GM23338 (cell line): ENCODE measurements around the gene PITPNC1. TPM values are rescaled to one million over a fixed set of nuclear protein-coding genes. Genes with fewer than 3 reads are reported as not detected.
"Not testable (repeated sequence)": the region's sequence is repeated elsewhere in the genome, so short reads cannot be mapped to it uniquely, and the experiment has no call there.

Experiments used
- ATAC-seq: fragments of 200-7000 bp; cut with Tn5 transposase; 3 replicates; pipeline ENCODE4 v1.9.1; 2020
- DNase-seq: peaks from one replicate; pipeline ENCODE4 v3.0.0-alpha.2; 2015; ENCODE audit warnings: low spot score
- H2AFZ ChIP-seq: fragments of 200-600 bp; sonication (generic); 2 replicates; pipeline ENCODE4 v1.8.0; 2016; ENCODE audit warnings: antibody characterized with exemption, mild to moderate bottlenecking, moderate library complexity
- H3F3A ChIP-seq: fragments of 200-600 bp; sonication (generic); replicated peaks from 2 replicates; pipeline ENCODE4 v1.8.0; 2017; ENCODE audit warnings: antibody characterized with exemption, mixed run types, low read depth
- H3K27ac ChIP-seq: fragments of 200-600 bp; sonication (generic); 2 replicates; pipeline ENCODE4 v1.6.1; 2016; ENCODE audit warnings: low read depth
- H3K27me3 ChIP-seq: fragments of 200-600 bp; sonication (generic); 2 replicates; pipeline ENCODE4 v1.8.0; 2016; ENCODE audit warnings: mild to moderate bottlenecking, mixed run types, moderate library complexity; ENCODE audit not compliant: insufficient read depth
- H3K36me3 ChIP-seq: fragments of 200-600 bp; sonication (generic); 2 replicates; pipeline ENCODE4 v1.8.0; 2016; ENCODE audit warnings: mild to moderate bottlenecking; ENCODE audit not compliant: insufficient read depth
- H3K4me1 ChIP-seq: fragments of 200-600 bp; sonication (generic); 2 replicates; pipeline ENCODE4 v1.8.0; 2016; ENCODE audit warnings: mild to moderate bottlenecking, moderate library complexity; ENCODE audit not compliant: insufficient read depth
- H3K4me2 ChIP-seq: fragments of 200-600 bp; sonication (generic); 2 replicates; pipeline ENCODE4 v1.7.1; 2017; ENCODE audit warnings: mixed run types
- H3K4me3 ChIP-seq: fragments of 200-600 bp; sonication (generic); 2 replicates; pipeline ENCODE4 v1.6.1; 2016; ENCODE audit warnings: mixed run types
- H3K79me2 ChIP-seq: fragments of 200-600 bp; sonication (generic); replicated peaks from 2 replicates; pipeline ENCODE4 v1.8.0; 2017; ENCODE audit warnings: mild to moderate bottlenecking; ENCODE audit not compliant: insufficient read depth
- H3K9me2 ChIP-seq: fragments of 200-600 bp; sonication (generic); 2 replicates; pipeline ENCODE4 v1.8.0; 2017; ENCODE audit not compliant: insufficient read depth
- H4K20me1 ChIP-seq: fragments of 200-600 bp; sonication (generic); replicated peaks from 2 replicates; pipeline ENCODE4 v1.8.0; 2017; ENCODE audit warnings: mild to moderate bottlenecking; ENCODE audit not compliant: insufficient read depth
- H3K27ac Mint-ChIP-seq: 2 replicates; pipeline ENCODE4 v1.8.0; 2020; ENCODE audit warnings: inconsistent platforms, mild to moderate bottlenecking, moderate library complexity, mixed read lengths
- H3K27me3 Mint-ChIP-seq: 3 replicates; pipeline ENCODE4 v1.8.0; 2022; ENCODE audit warnings: low read depth, mild to moderate bottlenecking, moderate library complexity, mixed read lengths, inconsistent platforms; ENCODE audit not compliant: insufficient read depth, poor library complexity
- H3K36me3 Mint-ChIP-seq: 3 replicates; pipeline ENCODE4 v1.8.0; 2021; ENCODE audit warnings: low read depth, mild to moderate bottlenecking, inconsistent platforms, moderate library complexity, mixed read lengths
- H3K4me1 Mint-ChIP-seq: 3 replicates; pipeline ENCODE4 v1.8.0; 2020; ENCODE audit warnings: mild to moderate bottlenecking, inconsistent platforms, mixed read lengths
- H3K4me3 Mint-ChIP-seq: 3 replicates; pipeline ENCODE4 v1.8.0; 2021; ENCODE audit warnings: moderate library complexity, mild to moderate bottlenecking, inconsistent platforms, mixed read lengths
- H3K9me3 Mint-ChIP-seq: 3 replicates; pipeline ENCODE4 v1.8.0; 2020; ENCODE audit warnings: moderate library complexity, mild to moderate bottlenecking, inconsistent platforms, mixed read lengths
- EZH2phosphoT487 ChIP-seq: fragments of 200-600 bp; sonication (generic); IDR thresholded peaks from one replicate; pipeline ENCODE4 v1.8.1; 2018; ENCODE audit warnings: antibody characterized with exemption; ENCODE audit not compliant: unreplicated experiment
- STAT1 ChIP-seq: IDR thresholded peaks from one replicate; pipeline ENCODE4 v1.6.1; 2016; ENCODE audit warnings: antibody characterized with exemption; ENCODE audit not compliant: unreplicated experiment
- ZNF114 ChIP-seq: fragments of 250-450 bp; sonication (Bioruptor Pico); IDR thresholded peaks from 2 replicates; pipeline ENCODE4 v1.5.0; 2020; ENCODE audit warnings: mild to moderate bottlenecking, moderate library complexity
- ZNF331 ChIP-seq: fragments of 250-450 bp; sonication (Bioruptor Pico); IDR thresholded peaks from 2 replicates; pipeline ENCODE4 v1.5.0; 2020; ENCODE audit warnings: low read depth, mild to moderate bottlenecking, moderate library complexity
- polyA plus RNA-seq: library from polyadenylated mRNA; unstranded; fragments of >200 nt; fragmentation: Nextera tagmentation; extraction: Ambion mirVana; gene quantifications from 2 replicates; pipeline ENCODE4 v1.2.1, GENCODE V29; 2016
- total RNA-seq: library from RNA; depleted of rRNA; stranded (reverse); fragments of >200 nt; shearing (Covaris generic); gene quantifications from 2 replicates; pipeline ENCODE4 v1.2.3, GENCODE V29; 2014
- TF ChIP-seq, protein P1 (sequence below): fragments of 250-450 bp; sonication (Bioruptor Pico); IDR thresholded peaks from 2 replicates; pipeline ENCODE4 v1.5.0; 2020; ENCODE audit warnings: mild to moderate bottlenecking, moderate library complexity
- TF ChIP-seq, protein P2 (sequence below), 2 experiments: fragments of 200-600 bp in 1 of 2; sonication (generic) in 1 of 2; conservative IDR thresholded peaks; 2 replicates each; pipeline versions ENCODE4 v1.5.1 to v1.6.1; 2016 to 2017; ENCODE audit warnings: antibody characterized with exemption in 2 of 2, low read depth in 2 of 2, mild to moderate bottlenecking in 2 of 2, moderate library complexity in 1 of 2

PITPNC1 gene
- total and polyA plus RNA-seq, 2 experiments from 2014 or later: 23.0 to 32.6 TPM

DNA sequence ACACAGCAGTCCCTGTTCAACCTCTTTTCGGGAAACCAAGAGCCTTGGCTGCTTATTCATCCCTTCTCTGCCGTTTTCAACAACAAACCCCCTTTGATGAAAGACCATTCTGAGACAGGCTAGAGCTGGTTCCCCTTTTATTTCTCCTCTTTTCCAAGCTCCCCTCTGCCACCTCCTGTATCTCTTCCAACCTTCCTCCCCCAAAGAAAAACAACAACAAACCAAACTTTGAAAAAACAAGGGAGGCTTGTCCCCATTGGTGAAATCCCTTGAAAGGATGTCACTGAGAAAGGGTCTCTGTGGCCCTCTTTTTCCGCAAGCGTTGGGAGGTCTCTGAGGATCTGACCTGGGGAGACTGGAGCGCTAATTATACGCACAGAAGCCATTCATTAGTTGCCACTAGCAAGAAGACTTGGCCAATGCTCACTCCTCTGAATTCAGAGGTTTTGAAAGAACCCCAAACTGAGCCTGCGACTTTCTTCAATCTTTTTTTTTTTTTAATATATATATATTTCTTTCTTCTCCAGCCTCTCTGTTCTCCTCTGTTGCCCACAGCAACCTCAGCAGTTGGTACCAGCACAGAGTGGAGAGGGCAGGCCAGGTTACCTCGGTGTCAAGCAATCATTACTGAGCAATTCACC lies 101.4 kb downstream of the PITPNC1 start:
- H3K9me3 Mint-ChIP-seq: no peaks in the 10 kb centered on the region
- Histone ChIP-seq H3K4me1 (peaks cover 28% of the 10 kb centered on the region), H4K20me1 (peaks cover 4% of the 10 kb centered on the region; the same call in 1 of the 2 replicates), H3K27me3 (no peaks in the 10 kb centered on the region), H3K27ac (peak overlapping the region; percentile 57), H3F3A (peaks cover 4% of the 10 kb centered on the region; the same call in 1 of the 2 replicates), H3K9me2 (no peaks in the 10 kb centered on the region), H3K79me2 (peaks cover 83% of the 10 kb centered on the region), H3K36me3 (no peaks in the 10 kb centered on the region), H3K4me3 (no peak overlapping the region), H3K4me2 (no peak overlapping the region), H2AFZ (no peak overlapping the region)
- H3K27ac Mint-ChIP-seq: peak overlapping the region; percentile 11
- H3K4me3 Mint-ChIP-seq: no peak overlapping the region
- TF ChIP-seq ZNF331 (CRISPR knock-in tag): no peak
- TF ChIP-seq, protein P1, sequence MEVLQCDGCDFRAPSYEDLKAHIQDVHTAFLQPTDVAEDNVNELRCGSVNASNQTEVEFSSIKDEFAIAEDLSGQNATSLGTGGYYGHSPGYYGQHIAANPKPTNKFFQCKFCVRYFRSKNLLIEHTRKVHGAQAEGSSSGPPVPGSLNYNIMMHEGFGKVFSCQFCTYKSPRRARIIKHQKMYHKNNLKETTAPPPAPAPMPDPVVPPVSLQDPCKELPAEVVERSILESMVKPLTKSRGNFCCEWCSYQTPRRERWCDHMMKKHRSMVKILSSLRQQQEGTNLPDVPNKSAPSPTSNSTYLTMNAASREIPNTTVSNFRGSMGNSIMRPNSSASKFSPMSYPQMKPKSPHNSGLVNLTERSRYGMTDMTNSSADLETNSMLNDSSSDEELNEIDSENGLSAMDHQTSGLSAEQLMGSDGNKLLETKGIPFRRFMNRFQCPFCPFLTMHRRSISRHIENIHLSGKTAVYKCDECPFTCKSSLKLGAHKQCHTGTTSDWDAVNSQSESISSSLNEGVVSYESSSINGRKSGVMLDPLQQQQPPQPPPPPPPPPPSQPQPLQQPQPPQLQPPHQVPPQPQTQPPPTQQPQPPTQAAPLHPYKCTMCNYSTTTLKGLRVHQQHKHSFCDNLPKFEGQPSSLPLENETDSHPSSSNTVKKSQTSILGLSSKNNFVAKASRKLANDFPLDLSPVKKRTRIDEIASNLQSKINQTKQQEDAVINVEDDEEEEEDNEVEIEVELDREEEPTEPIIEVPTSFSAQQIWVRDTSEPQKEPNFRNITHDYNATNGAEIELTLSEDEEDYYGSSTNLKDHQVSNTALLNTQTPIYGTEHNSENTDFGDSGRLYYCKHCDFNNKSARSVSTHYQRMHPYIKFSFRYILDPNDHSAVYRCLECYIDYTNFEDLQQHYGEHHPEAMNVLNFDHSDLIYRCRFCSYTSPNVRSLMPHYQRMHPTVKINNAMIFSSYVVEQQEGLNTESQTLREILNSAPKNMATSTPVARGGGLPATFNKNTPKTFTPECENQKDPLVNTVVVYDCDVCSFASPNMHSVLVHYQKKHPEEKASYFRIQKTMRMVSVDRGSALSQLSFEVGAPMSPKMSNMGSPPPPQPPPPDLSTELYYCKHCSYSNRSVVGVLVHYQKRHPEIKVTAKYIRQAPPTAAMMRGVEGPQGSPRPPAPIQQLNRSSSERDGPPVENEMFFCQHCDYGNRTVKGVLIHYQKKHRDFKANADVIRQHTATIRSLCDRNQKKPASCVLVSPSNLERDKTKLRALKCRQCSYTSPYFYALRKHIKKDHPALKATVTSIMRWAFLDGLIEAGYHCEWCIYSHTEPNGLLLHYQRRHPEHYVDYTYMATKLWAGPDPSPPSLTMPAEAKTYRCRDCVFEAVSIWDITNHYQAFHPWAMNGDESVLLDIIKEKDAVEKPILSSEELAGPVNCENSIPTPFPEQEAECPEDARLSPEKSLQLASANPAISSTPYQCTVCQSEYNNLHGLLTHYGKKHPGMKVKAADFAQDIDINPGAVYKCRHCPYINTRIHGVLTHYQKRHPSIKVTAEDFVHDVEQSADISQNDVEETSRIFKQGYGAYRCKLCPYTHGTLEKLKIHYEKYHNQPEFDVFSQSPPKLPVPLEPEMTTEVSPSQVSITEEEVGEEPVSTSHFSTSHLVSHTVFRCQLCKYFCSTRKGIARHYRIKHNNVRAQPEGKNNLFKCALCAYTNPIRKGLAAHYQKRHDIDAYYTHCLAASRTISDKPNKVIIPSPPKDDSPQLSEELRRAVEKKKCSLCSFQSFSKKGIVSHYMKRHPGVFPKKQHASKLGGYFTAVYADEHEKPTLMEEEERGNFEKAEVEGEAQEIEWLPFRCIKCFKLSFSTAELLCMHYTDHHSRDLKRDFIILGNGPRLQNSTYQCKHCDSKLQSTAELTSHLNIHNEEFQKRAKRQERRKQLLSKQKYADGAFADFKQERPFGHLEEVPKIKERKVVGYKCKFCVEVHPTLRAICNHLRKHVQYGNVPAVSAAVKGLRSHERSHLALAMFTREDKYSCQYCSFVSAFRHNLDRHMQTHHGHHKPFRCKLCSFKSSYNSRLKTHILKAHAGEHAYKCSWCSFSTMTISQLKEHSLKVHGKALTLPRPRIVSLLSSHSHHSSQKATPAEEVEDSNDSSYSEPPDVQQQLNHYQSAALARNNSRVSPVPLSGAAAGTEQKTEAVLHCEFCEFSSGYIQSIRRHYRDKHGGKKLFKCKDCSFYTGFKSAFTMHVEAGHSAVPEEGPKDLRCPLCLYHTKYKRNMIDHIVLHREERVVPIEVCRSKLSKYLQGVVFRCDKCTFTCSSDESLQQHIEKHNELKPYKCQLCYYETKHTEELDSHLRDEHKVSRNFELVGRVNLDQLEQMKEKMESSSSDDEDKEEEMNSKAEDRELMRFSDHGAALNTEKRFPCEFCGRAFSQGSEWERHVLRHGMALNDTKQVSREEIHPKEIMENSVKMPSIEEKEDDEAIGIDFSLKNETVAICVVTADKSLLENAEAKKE (CRISPR knock-in tag): no peak
- no peak for TF ChIP-seq STAT1
- TF ChIP-seq EZH2phosphoT487: no peak
- peaks cover 56% of the 10 kb centered on the region for H3K4me1 Mint-ChIP-seq
- no peaks in the 10 kb centered on the region for H3K36me3 Mint-ChIP-seq
- DNase-seq (no peak), ATAC-seq (no peak)
- H3K27me3 Mint-ChIP-seq: peaks cover 10% of the 10 kb centered on the region

DNA sequence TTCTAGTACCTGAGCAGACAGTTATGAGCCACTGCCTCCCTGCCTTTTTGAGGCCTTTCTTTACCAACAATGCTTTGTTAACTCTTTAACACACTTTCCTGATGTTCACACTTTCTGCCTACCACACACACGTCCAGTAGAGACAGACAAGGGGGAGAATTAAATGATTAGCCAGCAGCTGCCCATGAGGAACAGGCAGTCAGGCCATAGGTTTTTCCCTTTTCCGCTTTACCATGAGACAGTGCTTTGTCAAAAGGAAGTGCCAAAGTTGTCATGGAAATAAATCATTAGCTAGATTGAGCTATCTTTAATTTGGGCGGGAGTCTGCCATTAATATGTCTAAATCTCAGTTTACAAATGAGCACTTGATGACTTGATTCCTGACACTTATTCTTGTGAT lies 102.1 kb downstream of the PITPNC1 start:
- peak overlapping the region; percentile 11 for H3K27ac Mint-ChIP-seq
- TF ChIP-seq ZNF114 (CRISPR knock-in tag): no peak
- TF ChIP-seq, protein P2, sequence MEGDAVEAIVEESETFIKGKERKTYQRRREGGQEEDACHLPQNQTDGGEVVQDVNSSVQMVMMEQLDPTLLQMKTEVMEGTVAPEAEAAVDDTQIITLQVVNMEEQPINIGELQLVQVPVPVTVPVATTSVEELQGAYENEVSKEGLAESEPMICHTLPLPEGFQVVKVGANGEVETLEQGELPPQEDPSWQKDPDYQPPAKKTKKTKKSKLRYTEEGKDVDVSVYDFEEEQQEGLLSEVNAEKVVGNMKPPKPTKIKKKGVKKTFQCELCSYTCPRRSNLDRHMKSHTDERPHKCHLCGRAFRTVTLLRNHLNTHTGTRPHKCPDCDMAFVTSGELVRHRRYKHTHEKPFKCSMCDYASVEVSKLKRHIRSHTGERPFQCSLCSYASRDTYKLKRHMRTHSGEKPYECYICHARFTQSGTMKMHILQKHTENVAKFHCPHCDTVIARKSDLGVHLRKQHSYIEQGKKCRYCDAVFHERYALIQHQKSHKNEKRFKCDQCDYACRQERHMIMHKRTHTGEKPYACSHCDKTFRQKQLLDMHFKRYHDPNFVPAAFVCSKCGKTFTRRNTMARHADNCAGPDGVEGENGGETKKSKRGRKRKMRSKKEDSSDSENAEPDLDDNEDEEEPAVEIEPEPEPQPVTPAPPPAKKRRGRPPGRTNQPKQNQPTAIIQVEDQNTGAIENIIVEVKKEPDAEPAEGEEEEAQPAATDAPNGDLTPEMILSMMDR (conservative IDR thresholded peaks at IDR 0.05; ENCODE audit: low read depth in 2 of 2): no peak

DNA sequence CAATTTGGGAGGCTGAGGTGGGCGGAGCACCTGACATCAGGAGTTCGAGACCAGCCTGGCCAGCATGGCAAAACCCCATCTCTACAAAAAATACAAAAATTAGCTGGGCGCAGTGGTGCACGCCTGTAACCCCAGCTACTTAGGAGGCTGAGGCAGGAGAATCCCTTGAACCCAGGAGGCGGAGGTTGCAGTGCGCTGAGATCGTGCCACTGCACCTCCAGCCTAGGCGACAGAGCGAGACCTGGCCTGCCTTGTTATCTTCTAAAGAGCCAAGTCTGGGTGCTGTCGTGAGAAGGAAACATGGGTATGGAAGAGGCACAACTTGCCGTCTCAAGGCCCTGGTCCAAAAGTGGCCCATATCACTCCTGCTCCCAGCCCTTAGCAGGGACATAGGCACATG lies 103.9 kb downstream of the PITPNC1 start:
- not testable (repeated sequence) for H3K4me2 ChIP-seq, H3K27me3 Mint-ChIP-seq, DNase-seq, H3K27ac Mint-ChIP-seq, H3K4me3 Mint-ChIP-seq, H3K9me3 Mint-ChIP-seq, H2AFZ ChIP-seq, H3K4me3 ChIP-seq, H4K20me1 ChIP-seq, H3K27me3 ChIP-seq, H3K36me3 Mint-ChIP-seq, H3K9me2 ChIP-seq, H3K27ac ChIP-seq, H3K36me3 ChIP-seq, ATAC-seq, H3F3A ChIP-seq
- peaks cover 91% of the 10 kb centered on the region for H3K79me2 ChIP-seq
- peaks cover 11% of the 10 kb centered on the region for H3K4me1 ChIP-seq
- peaks cover 33% of the 10 kb centered on the region for H3K4me1 Mint-ChIP-seq

More for the DNA sequence above, 102.1 kb downstream of the PITPNC1 start:
- Histone ChIP-seq H3K27ac (peak overlapping the region; percentile 57), H3K36me3 (no peaks in the 10 kb centered on the region), H2AFZ (no peak overlapping the region), H3F3A (peaks cover 4% of the 10 kb centered on the region; the same call in 1 of the 2 replicates), H3K4me1 (peaks cover 22% of the 10 kb centered on the region), H3K27me3 (no peaks in the 10 kb centered on the region), H3K4me3 (no peak overlapping the region), H3K9me2 (no peaks in the 10 kb centered on the region), H3K4me2 (no peak overlapping the region), H4K20me1 (peaks cover 4% of the 10 kb centered on the region; the same call in 1 of the 2 replicates), H3K79me2 (peaks cover 85% of the 10 kb centered on the region)
- no peak for ATAC-seq
- H3K9me3 Mint-ChIP-seq: no peaks in the 10 kb centered on the region
- no peak overlapping the region for H3K4me3 Mint-ChIP-seq
- H3K27me3 Mint-ChIP-seq: peaks cover 10% of the 10 kb centered on the region
- no peak for DNase-seq
- no peaks in the 10 kb centered on the region for H3K36me3 Mint-ChIP-seq
- peaks cover 50% of the 10 kb centered on the region for H3K4me1 Mint-ChIP-seq
